ENCODE data around the gene TCP10L.

Gene TCP10L

GRCh38 chr21:32533611-32534010, 51.7 kb downstream of the TCP10L start:
- TF ChIP-seq MAX (IDR thresholded peaks at IDR 0.05) (no peak), ZBTB7A (IDR thresholded peaks at IDR 0.05; ENCODE audit: low read depth) (no peak), TEAD4 (IDR thresholded peaks at IDR 0.05) (no peak), FOXM1 (IDR thresholded peaks at IDR 0.05; ENCODE audit: borderline replicate concordance, low read depth) (no peak)

- TF ChIP-seq TEAD4 (IDR thresholded peaks at IDR 0.05) (no peak), NFIC (IDR thresholded peaks at IDR 0.05) (no peak)
Observed at GRCh38 chr21:32533053-32533452, 52.3 kb downstream of the TCP10L start.

- TF ChIP-seq YY1 (IDR thresholded peaks at IDR 0.05; ENCODE audit: low read depth) (no peak), EGR1 (IDR thresholded peaks at IDR 0.05) (no peak), MAX (IDR thresholded peaks at IDR 0.05) (no peak), FOXM1 (IDR thresholded peaks at IDR 0.05; ENCODE audit: borderline replicate concordance, low read depth) (no peak), USF1 (IDR thresholded peaks at IDR 0.05) (no peak), EP300 (IDR thresholded peaks at IDR 0.05; ENCODE audit: borderline replicate concordance) (no peak), NFIC (IDR thresholded peaks at IDR 0.05) (no peak), TAF1 (IDR thresholded peaks at IDR 0.05; ENCODE audit: low read depth) (no peak), RAD21 (IDR thresholded peaks at IDR 0.05; ENCODE audit: low read depth) (no peak), TEAD4 (IDR thresholded peaks at IDR 0.05) (no peak), CEBPB (IDR thresholded peaks at IDR 0.05) (no peak), CREB1 (IDR thresholded peaks at IDR 0.05; ENCODE audit: low read depth) (no peak), REST (IDR thresholded peaks at IDR 0.05; ENCODE audit: low read depth) (no peak), ZBTB7A (IDR thresholded peaks at IDR 0.05; ENCODE audit: low read depth) (no peak), TCF12 (IDR thresholded peaks at IDR 0.05; ENCODE audit: low read depth) (no peak)
Observed at GRCh38 chr21:32532636-32533035, 52.7 kb downstream of the TCP10L start.

GRCh38 chr21:32529679-32530078, 55.6 kb downstream of the TCP10L start:
- no peak for TF ChIP-seq EP300 (IDR thresholded peaks at IDR 0.05; ENCODE audit: borderline replicate concordance)
- no peak for TF ChIP-seq MAX (IDR thresholded peaks at IDR 0.05)
- no peak for TF ChIP-seq USF1 (IDR thresholded peaks at IDR 0.05)
- no peak for TF ChIP-seq FOXM1 (IDR thresholded peaks at IDR 0.05; ENCODE audit: borderline replicate concordance, low read depth)
- no peak for TF ChIP-seq TAF1 (IDR thresholded peaks at IDR 0.05; ENCODE audit: low read depth)
- no peak for TF ChIP-seq CREB1 (IDR thresholded peaks at IDR 0.05; ENCODE audit: low read depth)
- TF ChIP-seq TEAD4 (IDR thresholded peaks at IDR 0.05): no peak
- TF ChIP-seq ZBTB7A (IDR thresholded peaks at IDR 0.05; ENCODE audit: low read depth): no peak
- no peak for TF ChIP-seq NFIC (IDR thresholded peaks at IDR 0.05)
- no peak for TF ChIP-seq YY1 (IDR thresholded peaks at IDR 0.05; ENCODE audit: low read depth)
- no peak for TF ChIP-seq RAD21 (IDR thresholded peaks at IDR 0.05; ENCODE audit: low read depth)
- TF ChIP-seq TCF12 (IDR thresholded peaks at IDR 0.05; ENCODE audit: low read depth): no peak
- TF ChIP-seq REST (IDR thresholded peaks at IDR 0.05; ENCODE audit: low read depth): no peak

- TF ChIP-seq REST (IDR thresholded peaks at IDR 0.05; ENCODE audit: low read depth) (no peak), CEBPB (IDR thresholded peaks at IDR 0.05) (no peak), USF1 (IDR thresholded peaks at IDR 0.05) (no peak), CREB1 (IDR thresholded peaks at IDR 0.05; ENCODE audit: low read depth) (no peak), NFIC (IDR thresholded peaks at IDR 0.05) (no peak), TEAD4 (IDR thresholded peaks at IDR 0.05) (no peak), RAD21 (IDR thresholded peaks at IDR 0.05; ENCODE audit: low read depth) (no peak), TCF12 (IDR thresholded peaks at IDR 0.05; ENCODE audit: low read depth) (no peak), MAX (IDR thresholded peaks at IDR 0.05) (no peak), EP300 (IDR thresholded peaks at IDR 0.05; ENCODE audit: borderline replicate concordance) (no peak), FOXM1 (IDR thresholded peaks at IDR 0.05; ENCODE audit: borderline replicate concordance, low read depth) (no peak), YY1 (IDR thresholded peaks at IDR 0.05; ENCODE audit: low read depth) (no peak), TAF1 (IDR thresholded peaks at IDR 0.05; ENCODE audit: low read depth) (no peak), ZBTB7A (IDR thresholded peaks at IDR 0.05; ENCODE audit: low read depth) (no peak)
Observed at GRCh38 chr21:32525282-32525681, 60.0 kb downstream of the TCP10L start.
